ENCODE results near the gene MAMDC2.
"Not testable (repeated sequence)": the region's sequence is repeated elsewhere in the genome, so short reads cannot be mapped to it uniquely, and the experiment has no call there.

MAMDC2 gene

GRCh38 chr9:70192707-70193106 is 149.1 kb downstream of the MAMDC2 start:
- DNase-seq (ENCODE audit: low read depth in 2 of 2), result no peak

GRCh38 chr9:70195456-70195855 is 151.8 kb downstream of the MAMDC2 start:
- DNase-seq (ENCODE audit: low read depth in 2 of 2), result no peak

- no peak for DNase-seq (ENCODE audit: low read depth in 2 of 2)
These were observed 153.8 kb downstream of the MAMDC2 start for GRCh38 chr9:70197216-70198044.

GRCh38 chr9:70204743-70205142 is 161.1 kb downstream of the MAMDC2 start:
- DNase-seq (ENCODE audit: low read depth in 2 of 2), result not testable (repeated sequence)

- no peak for DNase-seq (ENCODE audit: low read depth in 2 of 2)
These were observed 161.8 kb downstream of the MAMDC2 start for GRCh38 chr9:70205366-70206020.

- DNase-seq (ENCODE audit: low read depth in 2 of 2), result no peak
These were observed 173.4 kb downstream of the MAMDC2 start for GRCh38 chr9:70217029-70217428.

GRCh38 chr9:70218767-70219166 is 175.1 kb downstream of the MAMDC2 start:
- DNase-seq (ENCODE audit: low read depth in 2 of 2), result no peak

- DNase-seq (ENCODE audit: low read depth in 2 of 2), result no peak
These were observed 176.6 kb downstream of the MAMDC2 start for GRCh38 chr9:70220216-70220615.

- DNase-seq (ENCODE audit: low read depth in 2 of 2), result no peak
These were observed 178.7 kb downstream of the MAMDC2 start for GRCh38 chr9:70222354-70222753.

- DNase-seq (ENCODE audit: low read depth in 2 of 2), result no peak
These were observed 184.5 kb downstream of the MAMDC2 start for GRCh38 chr9:70228118-70228517.

- no peak for DNase-seq (ENCODE audit: low read depth in 2 of 2)
These were observed 185.0 kb downstream of the MAMDC2 start for GRCh38 chr9:70228611-70229010.

GRCh38 chr9:70229026-70229425 is 185.4 kb downstream of the MAMDC2 start:
- DNase-seq (ENCODE audit: low read depth in 2 of 2), result no peak

- DNase-seq (ENCODE audit: low read depth in 2 of 2), result no peak
These were observed 185.9 kb downstream of the MAMDC2 start for GRCh38 chr9:70229579-70229978.

- DNase-seq (ENCODE audit: low read depth in 2 of 2), result no peak
These were observed 188.8 kb downstream of the MAMDC2 start for GRCh38 chr9:70232476-70232875.

GRCh38 chr9:70234208-70234607 is 190.6 kb downstream of the MAMDC2 start:
- DNase-seq (ENCODE audit: low read depth in 2 of 2), result not testable (repeated sequence)

GRCh38 chr9:70245952-70246351 is 202.3 kb downstream of the MAMDC2 start:
- not testable (repeated sequence) for DNase-seq (ENCODE audit: low read depth in 2 of 2)

GRCh38 chr9:70250221-70250620 is 206.6 kb downstream of the MAMDC2 start:
- DNase-seq (ENCODE audit: low read depth in 2 of 2), result no peak

GRCh38 chr9:70255486-70255885 is 211.8 kb downstream of the MAMDC2 start:
- no peak for DNase-seq (ENCODE audit: low read depth in 2 of 2)

- DNase-seq (ENCODE audit: low read depth in 2 of 2), result no peak
These were observed 212.5 kb downstream of the MAMDC2 start for GRCh38 chr9:70256123-70256551.

GRCh38 chr9:70257502-70257901 is 213.9 kb downstream of the MAMDC2 start:
- no peak for DNase-seq (ENCODE audit: low read depth in 2 of 2)

GRCh38 chr9:70257991-70258691 is 214.5 kb downstream of the MAMDC2 start:
- peak in 1 of 2 donors; percentile 2 for DNase-seq (ENCODE audit: low read depth in 2 of 2)

GRCh38 chr9:70258692-70259511 is 215.3 kb downstream of the MAMDC2 start, which contains the start of gene SMC5:
Gene SMC5 (plus strand): TSS chr9:70258978. CDS start chr9:70259079, 101 bp downstream.
- DNase-seq (ENCODE audit: low read depth in 2 of 2), result peak; percentile 79 to 82
